ENCODE measurements around the gene COL4A2.

The COL4A2 gene

DNA sequence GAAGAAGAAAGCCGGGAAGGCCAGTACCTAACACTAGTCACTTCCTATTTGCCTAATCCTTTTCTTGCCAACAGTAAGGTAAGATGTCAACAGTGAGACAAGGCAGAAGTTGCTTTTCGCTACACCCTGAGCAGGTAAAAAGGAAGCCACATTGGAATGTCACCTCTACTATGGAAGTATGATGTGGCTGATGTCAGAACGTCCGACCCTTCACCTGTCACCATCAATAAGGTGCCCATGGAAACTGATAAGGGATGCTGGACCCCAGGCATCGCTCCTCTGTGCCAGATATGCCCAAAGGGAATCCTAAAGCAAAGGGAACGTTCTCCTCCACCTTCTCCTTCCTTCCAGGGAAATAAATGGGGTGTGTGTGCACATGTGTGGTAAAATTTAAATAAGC, 34.4 kb upstream of the COL4A2 start:
- no peak for DNase-seq

GRCh38 chr13:110273254-110273653, 33.8 kb upstream of the COL4A2 start:
- DNase-seq, result no peak

DNA sequence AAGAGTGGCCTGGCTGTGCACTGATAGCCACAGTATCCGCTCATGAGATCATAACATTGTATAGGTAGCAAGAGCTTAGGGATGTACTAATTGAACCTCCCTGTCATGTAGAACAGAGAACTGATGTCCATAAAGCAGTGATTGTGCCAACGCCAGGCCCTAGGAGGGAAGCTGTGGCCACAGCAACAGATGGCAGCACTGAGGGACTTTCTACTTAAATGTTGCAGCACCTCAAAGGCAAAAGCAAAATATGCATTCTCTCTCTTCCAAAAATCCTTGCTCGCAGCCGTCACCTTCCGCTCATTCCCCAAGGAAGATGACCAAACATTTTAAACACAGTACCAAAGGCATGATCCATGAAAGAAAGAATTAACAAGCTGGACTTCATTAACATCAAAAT, 32.4 kb upstream of the COL4A2 start:
- DNase-seq, result no peak

DNA sequence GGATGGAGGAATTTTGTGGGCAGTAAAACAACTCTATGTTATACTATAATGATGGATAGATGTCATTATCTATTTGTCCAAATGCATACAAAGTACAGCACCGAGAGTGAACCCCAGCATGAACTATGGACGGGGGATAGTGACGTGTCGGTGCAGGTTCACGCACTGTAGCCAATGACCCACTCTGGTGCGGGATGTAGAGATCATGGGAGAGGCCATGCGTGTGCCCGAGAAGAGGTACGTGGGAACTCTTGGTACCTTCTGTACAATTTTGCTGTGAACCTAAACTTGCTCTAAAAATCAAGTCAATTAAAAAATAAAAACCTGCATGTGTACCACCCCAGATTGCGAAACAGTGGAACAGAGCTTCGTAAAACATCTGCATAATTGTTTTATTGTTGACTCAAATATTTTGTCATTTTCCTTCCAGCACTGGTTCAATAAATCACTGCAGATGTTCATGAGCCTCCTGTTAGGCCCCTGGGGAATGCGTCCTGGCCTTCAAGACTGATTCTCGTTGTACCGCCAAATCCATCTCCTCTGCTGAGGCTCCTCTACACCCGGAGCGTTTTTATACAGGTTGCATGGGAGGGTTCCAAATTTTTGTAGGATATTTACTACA, 31.0 kb upstream of the COL4A2 start:
- DNase-seq, result no peak

DNA sequence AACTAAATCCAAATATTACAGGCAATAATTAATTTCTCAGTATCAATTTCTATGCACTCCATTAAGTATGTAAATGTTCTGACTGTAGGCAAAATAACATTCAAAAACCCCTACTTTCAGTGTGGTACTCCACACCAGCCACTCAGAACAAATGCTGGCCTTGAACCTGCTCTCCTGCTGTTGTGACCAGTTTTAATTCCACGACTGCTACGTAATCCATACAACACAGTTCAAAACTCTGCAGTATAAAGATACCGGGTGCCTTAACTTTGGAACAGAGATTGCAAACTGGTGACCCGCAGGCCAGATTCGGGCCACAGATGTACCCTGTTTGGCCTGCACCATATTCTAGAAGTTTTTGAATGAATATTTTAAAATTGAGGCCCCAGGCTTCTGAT, 30.5 kb upstream of the COL4A2 start:
- no peak for DNase-seq

DNA sequence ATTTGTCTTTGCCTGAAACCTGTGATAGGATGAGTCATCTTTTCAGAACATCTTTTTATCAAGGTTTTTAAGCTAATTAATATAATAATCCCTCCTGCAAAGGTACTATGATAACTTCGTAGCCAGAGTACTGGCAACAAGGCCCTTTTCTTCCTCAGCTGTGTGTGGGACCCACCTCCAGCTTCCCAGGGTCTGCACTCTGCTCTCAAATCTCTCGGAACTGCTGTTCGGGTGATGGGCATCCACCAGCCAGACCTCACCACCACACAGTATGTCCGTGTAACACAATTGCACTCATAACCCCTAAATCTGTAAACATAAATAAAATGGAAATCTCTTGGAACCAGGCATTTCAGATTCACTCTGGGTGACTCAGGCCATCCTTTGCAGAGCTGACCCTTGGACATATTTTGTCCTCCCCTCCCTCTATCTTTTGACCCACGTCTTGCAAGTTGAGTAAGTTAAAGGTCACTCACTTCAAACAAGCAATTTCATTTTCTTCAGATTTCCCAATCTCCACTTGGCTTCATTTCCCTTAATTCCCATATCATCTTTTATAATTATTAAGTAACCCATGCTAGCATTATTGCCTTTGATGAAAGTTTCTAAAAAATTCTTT, 29.6 kb upstream of the COL4A2 start:
- DNase-seq, result no peak

DNA sequence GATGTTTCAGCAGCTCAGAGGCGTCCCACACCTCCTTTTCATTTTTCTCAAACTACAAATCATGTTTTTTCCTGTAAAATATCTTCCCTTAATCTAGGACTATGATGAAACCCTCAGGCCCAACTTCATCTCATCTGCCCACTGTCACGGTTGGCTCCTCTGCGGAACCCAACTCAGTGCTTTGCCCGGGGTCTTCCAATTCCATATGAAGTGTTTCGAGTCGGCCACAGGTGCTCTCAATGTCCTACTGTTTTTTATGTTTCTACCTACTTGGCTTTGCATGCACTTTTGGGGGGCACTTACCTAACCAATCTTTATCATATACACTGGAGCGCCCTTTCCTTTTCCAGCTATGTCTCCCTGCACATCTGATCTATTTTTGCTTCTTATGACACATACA, 28.2 kb upstream of the COL4A2 start:
- no peak for DNase-seq

GRCh38 chr13:110279684-110280083, 27.4 kb upstream of the COL4A2 start:
- DNase-seq, result no peak

- no peak for DNase-seq
Measured at GRCh38 chr13:110280231-110280813, 26.8 kb upstream of the COL4A2 start.

DNA sequence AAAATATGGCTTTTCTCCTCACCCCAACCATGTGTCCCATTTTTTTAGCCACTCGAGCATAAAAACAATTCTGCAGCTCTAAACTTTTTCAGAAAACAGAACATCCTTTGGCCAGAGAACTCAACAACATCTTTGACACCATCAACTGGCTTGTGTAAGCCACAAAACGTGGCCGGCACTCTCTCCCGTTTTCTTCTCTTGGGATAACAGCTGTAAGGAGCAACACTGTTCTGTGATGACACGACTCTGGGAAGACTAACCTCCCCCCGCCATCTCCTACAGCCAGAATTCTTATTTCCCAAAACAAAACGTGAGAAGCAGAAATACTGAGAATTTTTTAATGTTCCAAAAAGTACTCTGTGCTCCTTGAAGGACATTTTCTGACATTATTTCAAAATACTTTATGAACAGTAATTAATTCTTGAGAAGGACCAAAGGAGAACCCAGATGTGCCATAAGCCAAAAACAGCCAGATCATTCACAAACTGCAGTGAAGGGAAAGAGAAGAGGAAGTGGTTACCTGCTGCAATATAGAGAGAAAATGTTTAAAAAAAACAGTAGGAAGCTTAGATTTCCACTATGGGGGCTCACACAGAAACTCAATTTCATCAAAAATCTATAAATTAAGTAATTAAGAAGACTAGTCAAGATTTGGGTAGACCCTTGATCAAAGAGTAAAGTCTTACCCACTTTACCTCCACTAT, 25.9 kb upstream of the COL4A2 start:
- DNase-seq, result no peak

GRCh38 chr13:110281736-110282135, 25.3 kb upstream of the COL4A2 start:
- no peak for DNase-seq

DNA sequence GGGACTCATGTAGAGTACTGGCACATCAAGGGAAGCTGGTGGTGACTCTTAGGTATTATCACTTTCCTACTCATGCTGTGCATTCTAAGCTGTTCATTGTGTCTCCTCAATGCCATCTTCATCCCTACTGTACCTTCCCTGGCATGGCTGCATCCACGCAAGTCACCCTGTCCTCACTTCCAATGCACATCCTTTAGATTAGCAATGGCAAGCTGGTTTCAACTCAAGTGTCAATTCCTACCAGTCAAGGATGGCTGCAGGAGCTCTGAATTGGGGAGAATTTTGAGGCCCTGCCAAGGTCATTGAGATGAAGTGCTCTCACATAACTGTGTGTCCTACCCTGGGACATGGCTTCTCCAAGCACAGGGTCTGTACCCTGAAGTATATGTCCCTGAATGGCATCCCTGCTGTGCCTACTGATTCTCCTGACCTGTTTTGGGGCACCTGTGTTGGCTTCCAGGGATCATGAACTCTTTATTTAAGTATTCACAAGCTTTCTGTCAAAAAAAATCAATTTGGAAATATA, 24.7 kb upstream of the COL4A2 start:
- DNase-seq, result no peak

DNA sequence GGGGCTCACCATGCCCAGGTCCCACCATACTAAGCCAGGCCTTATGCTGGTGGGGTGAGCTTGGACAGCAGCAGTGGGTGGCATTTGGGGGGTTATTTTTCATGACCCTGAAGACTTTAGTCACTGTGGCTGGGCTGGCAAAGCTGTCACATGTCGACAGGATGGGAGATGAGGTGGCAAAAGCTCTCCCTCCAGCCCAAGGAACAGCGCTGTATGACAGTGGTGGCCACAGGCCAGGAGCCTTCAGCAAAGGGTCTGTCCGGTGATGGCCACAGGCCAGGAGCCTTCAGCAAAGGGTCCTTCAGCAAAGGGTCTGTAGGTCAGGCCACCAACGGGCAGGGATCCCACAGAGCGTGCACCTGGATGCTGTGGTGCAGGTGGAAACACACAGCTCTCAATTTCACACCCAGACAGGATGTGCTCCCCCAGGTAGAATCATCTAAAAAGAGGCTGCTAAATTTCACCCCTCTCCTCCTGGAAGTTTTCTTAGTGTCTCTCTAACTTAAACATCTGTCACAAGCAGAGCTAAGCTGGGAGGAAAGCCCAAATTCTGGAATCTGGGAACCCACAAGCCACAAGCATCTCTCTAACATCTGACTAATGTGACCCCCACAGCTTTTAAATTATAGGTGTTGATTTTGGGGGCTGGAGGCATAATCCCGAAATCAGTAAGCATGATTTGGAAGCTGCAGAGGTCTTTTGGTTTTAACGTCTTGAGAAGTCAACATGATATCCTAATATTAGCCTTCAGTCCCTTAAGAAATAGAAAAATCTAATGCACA, 23.2 kb upstream of the COL4A2 start:
- DNase-seq, result no peak

DNA sequence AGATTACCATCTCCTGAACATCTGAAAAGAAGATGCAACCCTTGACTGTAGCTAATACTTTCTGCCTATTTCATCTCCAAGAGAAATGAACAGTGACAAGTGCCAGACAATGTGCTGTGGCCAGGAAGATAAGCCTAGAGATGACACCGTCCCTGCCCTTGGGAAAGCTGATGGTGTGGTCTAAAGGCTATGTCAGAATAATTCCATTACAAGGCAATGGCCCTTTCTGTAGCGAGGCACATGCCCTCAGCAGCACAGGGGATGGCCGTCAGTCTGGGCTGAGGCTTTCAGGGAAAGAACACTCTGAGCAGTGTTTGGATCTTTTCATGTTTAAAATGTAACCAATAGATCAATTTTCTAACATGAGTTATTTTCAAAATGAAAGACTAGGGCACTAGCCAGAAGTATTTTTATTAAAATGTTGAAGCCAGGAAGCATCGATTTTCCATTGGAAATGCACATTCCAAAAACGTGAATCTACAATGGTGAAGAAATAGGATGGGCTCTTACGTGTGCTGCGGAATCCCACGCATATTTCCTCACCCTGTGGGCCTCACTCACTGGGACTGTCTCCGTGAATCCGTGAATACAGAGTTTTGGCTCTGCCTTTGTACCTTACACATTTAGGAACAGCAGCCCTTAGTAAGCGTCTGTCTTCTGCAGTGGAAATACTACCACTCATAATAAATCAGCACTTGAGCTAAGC, 22.2 kb upstream of the COL4A2 start:
- DNase-seq, result no peak

DNA sequence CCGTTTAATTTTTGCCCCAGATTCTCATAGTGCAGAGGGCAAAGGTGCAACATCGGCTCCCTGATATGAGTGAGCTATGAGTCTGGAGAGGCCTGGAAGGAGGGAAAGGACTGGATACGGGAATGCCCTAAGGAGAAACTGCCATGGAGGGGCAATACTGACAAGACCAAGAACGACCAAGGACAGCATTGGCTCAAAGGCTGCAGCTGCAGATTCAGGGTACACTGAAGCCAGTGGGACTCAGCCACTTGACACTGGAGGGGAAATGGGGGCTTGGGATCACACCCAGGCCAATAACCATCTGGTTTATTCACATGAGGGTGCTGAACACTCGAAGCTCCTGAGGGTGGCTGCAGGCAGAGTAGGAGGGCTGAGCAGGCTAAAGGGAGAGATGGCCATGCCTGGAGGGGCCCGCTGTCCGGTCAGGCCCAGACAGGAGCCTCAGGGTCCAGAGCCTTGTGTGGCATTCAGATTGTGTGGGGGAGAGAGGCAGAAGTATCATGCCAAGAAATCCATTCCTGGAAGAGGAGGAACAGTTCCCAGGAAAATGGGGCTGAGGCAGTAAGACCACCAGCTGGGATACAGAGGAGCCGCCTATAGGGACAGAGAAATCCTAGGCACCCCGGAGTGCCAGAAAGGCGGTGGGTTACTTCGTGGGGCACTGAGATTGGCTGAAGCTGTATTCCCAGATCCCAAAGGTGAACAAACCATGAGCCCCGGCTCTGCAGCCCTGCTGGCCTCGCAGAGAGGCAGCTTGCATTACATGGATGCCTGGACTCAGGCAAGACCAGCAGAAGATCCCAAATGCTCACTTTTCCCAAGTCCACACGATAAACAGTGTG, 20.9 kb upstream of the COL4A2 start:
- no peak for DNase-seq

DNA sequence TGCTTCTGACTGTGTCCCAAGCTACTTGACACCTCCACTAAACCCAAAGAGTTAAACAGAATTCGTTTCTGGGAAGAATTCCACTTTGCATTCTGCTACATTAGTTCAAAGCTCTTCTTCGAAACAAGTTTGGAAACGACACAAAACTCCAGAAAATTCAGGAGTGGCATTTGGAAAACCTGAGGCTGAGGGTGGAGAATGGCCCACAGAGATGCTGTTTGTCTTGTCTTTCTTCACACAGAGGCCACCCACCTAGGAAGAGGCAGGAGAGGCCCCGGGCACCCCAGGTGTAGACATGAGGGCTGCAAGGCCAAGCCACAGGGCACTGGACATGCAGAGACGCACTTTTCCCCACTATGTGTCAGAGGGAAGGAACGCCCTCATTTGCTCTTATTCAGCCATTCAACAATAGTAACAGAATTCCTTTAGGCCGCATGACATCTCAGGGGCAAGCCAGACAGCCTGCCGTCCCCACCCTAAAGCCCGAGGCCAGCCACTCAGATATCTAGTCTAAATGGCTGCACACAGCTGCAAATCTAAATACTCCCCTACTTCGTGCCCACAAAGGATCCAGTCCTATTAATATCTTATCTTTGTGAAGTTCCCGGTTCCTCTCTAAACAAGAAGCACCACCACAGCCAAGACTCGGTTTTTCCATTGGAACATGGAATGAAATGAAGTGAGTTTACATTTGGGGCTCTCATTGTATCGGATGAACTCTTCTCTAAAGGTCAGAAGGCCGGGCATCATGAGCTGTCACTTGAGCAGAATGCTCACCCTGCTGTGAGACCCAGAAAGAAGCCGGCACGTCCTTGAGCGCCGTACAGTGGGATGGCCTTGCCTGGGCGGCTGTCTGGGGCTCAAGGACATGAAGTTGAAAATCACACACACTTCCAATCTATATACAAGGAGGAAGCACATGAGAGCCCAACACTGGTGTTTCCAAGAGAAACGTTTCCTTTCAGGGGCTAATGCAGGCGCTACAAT, 20.0 kb upstream of the COL4A2 start:
- no peak for DNase-seq

DNA sequence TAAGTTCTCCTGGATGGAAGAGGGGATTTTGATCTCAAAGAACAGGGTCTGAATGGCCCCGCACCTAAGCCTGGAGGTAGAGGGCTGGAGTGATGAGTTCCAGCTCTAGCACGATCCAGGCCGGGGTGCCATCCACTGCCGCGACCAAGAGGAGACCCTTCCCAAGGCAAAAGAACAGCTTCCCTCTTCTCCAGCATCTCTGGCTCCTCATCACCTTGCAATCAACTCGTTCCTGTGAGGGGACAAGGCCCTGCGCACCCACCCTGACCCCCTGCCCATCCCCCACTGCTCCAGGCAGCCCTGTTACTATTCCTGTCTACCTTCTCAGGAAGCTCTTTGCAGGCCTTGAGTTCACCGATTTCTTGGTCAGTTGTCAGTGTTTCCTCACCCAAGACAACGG, 17.9 kb upstream of the COL4A2 start:
- no peak for DNase-seq

DNA sequence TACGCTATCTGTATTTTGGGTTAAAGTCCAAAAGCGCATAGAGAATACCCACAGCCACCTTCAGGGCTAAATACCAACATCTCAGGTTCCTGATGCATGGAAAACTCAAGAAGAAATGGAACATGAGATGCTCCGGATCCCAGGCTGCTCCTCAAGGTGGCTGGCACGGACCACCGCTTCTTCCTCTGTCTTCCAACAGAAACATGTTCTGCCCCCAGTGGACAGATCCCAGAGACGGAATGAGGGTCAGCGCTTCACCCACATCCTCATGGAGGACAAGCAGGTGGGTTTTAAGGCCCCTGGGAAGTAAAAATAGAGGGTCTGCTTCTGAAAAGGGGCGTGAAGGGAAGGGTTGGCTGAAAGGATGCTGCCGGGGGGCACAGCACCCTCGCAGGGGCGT, 17.4 kb upstream of the COL4A2 start:
- no peak for DNase-seq

GRCh38 chr13:110290153-110290552, 16.9 kb upstream of the COL4A2 start:
- DNase-seq, result no peak

GRCh38 chr13:110290826-110291225, 16.3 kb upstream of the COL4A2 start:
- no peak for DNase-seq
